ENCODE data around the gene HCN3.

DNA sequence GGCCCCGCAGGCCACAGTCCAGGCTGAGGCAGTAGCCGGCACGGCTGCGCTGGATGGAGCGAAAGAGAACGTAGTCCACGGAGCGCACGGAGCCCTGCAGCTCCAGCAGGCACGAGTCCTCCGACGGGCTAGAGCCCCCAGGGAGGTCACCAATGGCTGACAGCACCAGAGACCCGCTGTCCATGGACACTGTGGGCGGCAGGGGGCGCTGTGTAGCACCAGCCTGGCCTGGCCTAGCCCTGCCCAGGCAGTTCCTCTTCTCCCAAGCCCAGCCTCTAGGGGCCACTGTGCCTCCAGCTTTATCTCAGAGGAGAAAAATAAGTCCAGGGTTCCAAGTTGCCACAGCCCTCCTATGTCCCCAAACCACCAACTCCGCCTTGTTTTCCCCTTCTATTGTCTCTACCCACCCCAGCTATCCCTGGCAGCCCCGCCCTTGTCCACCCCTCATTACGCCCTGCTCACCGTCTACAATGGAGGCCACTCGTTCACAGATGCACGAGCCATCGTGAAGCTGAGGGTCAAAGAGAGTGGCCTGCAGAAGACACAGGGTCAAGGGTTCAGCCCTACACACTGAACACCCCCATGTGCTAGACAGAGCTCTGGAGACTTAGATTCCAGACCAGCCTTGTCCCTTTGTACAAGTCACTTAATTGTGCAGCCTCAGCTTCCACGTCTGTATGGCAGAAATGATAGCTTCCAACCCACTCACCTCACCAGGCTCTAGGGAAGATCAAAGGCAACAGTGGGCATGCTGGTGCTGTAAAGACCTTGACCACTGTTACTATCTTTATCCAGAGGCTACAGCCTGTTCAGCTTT lies 26.4 kb upstream of the HCN3 start:
- TF ChIP-seq, protein P1, sequence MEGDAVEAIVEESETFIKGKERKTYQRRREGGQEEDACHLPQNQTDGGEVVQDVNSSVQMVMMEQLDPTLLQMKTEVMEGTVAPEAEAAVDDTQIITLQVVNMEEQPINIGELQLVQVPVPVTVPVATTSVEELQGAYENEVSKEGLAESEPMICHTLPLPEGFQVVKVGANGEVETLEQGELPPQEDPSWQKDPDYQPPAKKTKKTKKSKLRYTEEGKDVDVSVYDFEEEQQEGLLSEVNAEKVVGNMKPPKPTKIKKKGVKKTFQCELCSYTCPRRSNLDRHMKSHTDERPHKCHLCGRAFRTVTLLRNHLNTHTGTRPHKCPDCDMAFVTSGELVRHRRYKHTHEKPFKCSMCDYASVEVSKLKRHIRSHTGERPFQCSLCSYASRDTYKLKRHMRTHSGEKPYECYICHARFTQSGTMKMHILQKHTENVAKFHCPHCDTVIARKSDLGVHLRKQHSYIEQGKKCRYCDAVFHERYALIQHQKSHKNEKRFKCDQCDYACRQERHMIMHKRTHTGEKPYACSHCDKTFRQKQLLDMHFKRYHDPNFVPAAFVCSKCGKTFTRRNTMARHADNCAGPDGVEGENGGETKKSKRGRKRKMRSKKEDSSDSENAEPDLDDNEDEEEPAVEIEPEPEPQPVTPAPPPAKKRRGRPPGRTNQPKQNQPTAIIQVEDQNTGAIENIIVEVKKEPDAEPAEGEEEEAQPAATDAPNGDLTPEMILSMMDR (IDR thresholded peaks at IDR 0.05) = peak; percentile 98 to 100 (median 98)
- no peak for TF ChIP-seq POLR2A (IDR thresholded peaks at IDR 0.05)

All from esophagus squamous epithelium (tissue), 4 donors.